Activated T-helper 2 cell treated with anti-CD3 and anti-CD28 coated beads, Interferon-gamma antibody, Interleukin-2, Interleukin-4, amounts not matched to agents 10 μg/mL and 5 μg/mL and 100 μg/mL, durations not matched to agents 14 hours and 24 hours and 36 hours (primary cell): ENCODE results near the gene ACSL4. TPM values are rescaled to one million over a fixed set of nuclear protein-coding genes. Genes with fewer than 3 reads are reported as not detected.
"Not testable (repeated sequence)": the region's sequence is repeated elsewhere in the genome, so short reads cannot be mapped to it uniquely, and the experiment has no call there.

Source experiments
- DNase-seq: peaks from one replicate; pipeline ENCODE4 v3.0.0; 2021; ENCODE audit warnings: low spot score
- H3K27ac Mint-ChIP-seq: one replicate; pipeline ENCODE4 v1.8.0; 2021; ENCODE audit warnings: mixed read lengths
- H3K27me3 Mint-ChIP-seq: one replicate; pipeline ENCODE4 v1.8.0; 2021; ENCODE audit warnings: low read depth, mixed read lengths
- H3K36me3 Mint-ChIP-seq: one replicate; pipeline ENCODE4 v1.8.0; 2021; ENCODE audit warnings: low read depth, mixed read lengths
- H3K4me1 Mint-ChIP-seq: one replicate; pipeline ENCODE4 v1.8.0; 2021; ENCODE audit warnings: low read depth, mixed read lengths
- H3K4me3 Mint-ChIP-seq: one replicate; pipeline ENCODE4 v1.8.0; 2021; ENCODE audit warnings: low read depth, mild to moderate bottlenecking, moderate library complexity, mixed read lengths
- H3K9me3 Mint-ChIP-seq: one replicate; pipeline ENCODE4 v1.8.0; 2021; ENCODE audit warnings: mixed read lengths
- intact Hi-C: fragments of 100-400 bp; cut with micrococcal nuclease; formaldehyde crosslinking; loops from one replicate; pipeline ENCODE4 v1.15.1; 2023
- total RNA-seq: library from RNA; stranded (reverse); gene quantifications from 2 replicates; pipeline ENCODE4 v1.2.3, GENCODE V29; 2022

Gene ACSL4
- total RNA-seq, 1 donor from 2014 or later = 102 TPM

DNA sequence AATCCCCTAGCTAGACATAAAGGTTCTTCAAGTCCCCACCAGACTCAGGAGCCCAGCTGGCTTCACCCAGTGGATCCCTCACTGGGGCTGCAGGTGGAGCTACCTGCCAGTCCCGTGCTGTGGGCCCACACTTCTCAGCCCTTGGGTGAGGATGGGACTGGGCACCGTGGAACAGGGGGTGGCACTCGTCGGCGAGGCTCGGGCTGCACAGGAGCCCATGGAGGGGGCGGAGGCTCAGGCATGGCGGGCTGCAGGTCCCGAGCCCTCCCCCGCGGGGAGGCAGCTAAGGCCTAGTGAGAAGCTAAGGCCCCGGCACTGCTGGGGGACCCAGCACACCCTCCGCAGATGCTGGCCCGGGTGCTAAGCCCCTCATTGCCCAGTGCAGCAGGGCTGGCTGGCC is 16.1 kb upstream of the ACSL4 start:
- Mint-ChIP-seq H3K27me3 (no peaks in the 10 kb centered on the region), H3K4me1 (no peaks in the 10 kb centered on the region), H3K27ac (no peak overlapping the region), H3K4me3 (no peak overlapping the region), H3K9me3 (no peaks in the 10 kb centered on the region), H3K36me3 (no peaks in the 10 kb centered on the region)
- intact Hi-C loops = no loop called here
- no peak for DNase-seq

DNA sequence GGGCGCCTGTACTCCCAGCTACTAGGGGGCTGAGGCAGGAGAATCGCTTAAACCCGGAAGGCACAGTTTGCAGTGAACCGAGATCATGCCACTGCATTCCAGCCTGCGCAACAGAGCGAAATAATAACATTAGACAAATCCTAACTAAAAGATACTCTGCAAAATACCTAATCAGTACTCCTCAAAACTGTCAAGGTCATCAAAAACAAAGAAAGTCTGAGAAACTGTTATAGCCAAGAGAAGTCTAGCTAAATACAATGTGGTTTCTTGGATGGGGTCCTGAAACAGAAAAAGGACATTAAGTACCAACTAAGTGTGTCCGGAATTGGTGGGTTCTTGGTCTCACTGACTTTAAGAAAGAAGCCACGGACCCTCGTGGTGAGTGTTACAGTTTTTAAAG is 14.6 kb upstream of the ACSL4 start:
- no peak overlapping the region for H3K27ac Mint-ChIP-seq
- DNase-seq = no peak
- H3K27me3 Mint-ChIP-seq = no peaks in the 10 kb centered on the region
- no peak overlapping the region for H3K4me3 Mint-ChIP-seq
- intact Hi-C loops = no loop called here
- no peaks in the 10 kb centered on the region for H3K36me3 Mint-ChIP-seq
- no peaks in the 10 kb centered on the region for H3K4me1 Mint-ChIP-seq
- H3K9me3 Mint-ChIP-seq = no peaks in the 10 kb centered on the region

DNA sequence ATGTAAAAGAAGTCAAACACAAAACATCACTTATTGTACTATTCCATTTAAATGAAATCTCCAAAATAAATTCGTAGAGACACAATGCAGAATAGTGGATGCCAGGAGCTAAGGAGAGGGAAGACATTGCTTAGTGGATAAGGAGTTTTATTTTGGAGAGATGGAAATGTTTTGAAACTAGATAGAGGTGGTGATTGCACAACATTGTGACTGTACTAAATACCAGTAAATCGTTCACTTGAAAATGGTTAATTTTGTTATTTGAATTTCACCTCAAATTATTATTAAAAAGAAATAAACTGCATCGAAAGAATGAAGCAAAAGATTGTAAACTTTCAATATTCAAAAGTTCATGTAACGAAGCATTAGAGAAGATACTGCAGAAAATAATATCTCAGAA is 9.7 kb upstream of the ACSL4 start:
- H3K27me3 Mint-ChIP-seq = no peaks in the 10 kb centered on the region
- DNase-seq = no peak
- H3K4me3 Mint-ChIP-seq = no peak overlapping the region
- H3K4me1 Mint-ChIP-seq = peaks cover 6% of the 10 kb centered on the region
- H3K9me3 Mint-ChIP-seq = no peaks in the 10 kb centered on the region
- H3K36me3 Mint-ChIP-seq = no peaks in the 10 kb centered on the region
- intact Hi-C loops = no loop called here
- H3K27ac Mint-ChIP-seq = no peak overlapping the region

DNA sequence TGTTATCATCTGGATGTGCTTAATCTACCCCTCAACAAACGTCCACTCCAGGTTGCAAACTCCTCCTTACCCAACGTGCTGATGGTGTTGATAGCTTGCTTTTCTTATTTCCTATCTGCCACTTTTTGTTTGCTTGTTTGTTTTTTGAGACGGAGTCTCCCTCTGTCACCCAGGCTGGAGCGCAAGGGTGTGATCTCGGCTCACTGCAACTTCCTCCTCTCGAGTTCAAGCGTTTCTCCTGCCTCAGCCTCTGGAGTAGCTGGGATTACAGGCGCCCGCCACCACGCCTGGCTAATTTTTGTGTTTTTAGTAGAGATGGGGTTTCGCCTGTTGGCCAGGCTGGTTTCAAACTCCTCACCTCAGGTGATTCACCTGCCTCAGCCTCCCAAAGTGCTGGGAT is 7.8 kb upstream of the ACSL4 start:
- H3K27ac Mint-ChIP-seq, H3K4me3 Mint-ChIP-seq, H3K4me1 Mint-ChIP-seq, intact Hi-C loops, H3K36me3 Mint-ChIP-seq, H3K9me3 Mint-ChIP-seq, H3K27me3 Mint-ChIP-seq, DNase-seq: not testable (repeated sequence)

DNA sequence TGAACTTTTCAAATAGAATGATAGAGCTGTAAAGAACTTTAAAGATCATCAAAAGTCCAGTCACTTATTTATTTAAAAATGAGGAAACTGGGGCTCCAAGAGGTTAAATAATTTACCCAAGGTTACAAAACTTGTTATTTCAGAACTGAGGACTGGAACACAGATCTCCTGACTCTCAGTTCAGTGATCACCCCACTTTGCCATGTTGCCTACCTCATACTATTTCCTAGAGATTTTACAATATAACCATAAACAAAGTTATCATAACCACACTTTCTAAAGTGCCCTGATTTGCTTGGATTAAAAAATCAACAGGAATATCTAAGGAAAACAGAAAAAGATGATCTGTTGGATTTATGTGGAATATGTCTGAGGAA is 7.4 kb upstream of the ACSL4 start:
- Mint-ChIP-seq H3K4me3 (no peak overlapping the region), H3K36me3 (no peaks in the 10 kb centered on the region)
- no peak for DNase-seq

DNA sequence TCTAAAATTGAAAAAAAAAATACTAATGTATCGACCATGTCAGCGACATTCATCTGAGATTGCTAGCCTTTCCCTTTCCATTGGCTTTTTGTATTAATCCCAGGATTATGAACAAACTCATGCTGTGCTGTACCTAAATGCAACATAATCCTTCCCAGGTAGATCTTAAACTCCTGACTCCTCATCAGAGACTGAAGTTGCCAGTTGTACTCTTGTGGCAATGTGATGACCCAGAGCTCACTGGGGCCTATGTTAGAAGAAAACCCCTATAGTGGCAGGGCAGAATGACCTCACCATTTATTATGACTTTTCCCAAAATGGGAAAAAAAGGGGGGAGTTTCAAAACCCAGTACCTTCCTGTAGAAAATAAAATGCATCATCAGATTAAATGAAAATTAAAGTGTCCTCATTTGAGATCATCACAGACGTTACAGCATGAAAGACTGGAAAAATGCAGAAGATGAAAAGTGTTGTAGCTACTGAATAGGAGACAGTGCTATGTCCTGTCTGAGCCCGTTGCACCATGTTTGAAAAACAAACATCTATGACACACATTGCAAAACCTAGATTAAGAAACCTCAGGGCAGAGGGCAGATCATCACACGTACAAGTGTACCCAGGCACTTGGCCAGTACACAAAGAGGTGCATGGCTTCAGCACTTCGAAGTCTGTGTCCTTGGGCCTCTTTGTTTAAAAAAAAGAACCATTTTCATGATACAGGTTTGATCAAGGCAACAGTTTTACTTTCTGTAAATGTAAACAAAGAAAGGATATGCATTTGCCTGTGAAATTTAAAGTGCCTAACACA is 6.8 kb upstream of the ACSL4 start:
- H3K27ac Mint-ChIP-seq = no peak overlapping the region
- intact Hi-C loops = loop anchor here (10.0 kb wide), 2 partner anchors 265 to 575 kb away; partner anchors contain the start of genes AMMECR1 and TMEM164
- H3K9me3 Mint-ChIP-seq = no peaks in the 10 kb centered on the region
- H3K36me3 Mint-ChIP-seq = no peaks in the 10 kb centered on the region
- H3K4me1 Mint-ChIP-seq = peaks cover 11% of the 10 kb centered on the region
- no peak for DNase-seq
- H3K27me3 Mint-ChIP-seq = no peaks in the 10 kb centered on the region
- H3K4me3 Mint-ChIP-seq = no peak overlapping the region

More for the DNA sequence above, 7.4 kb upstream of the ACSL4 start:
- no peak overlapping the region for H3K27ac Mint-ChIP-seq
- no peaks in the 10 kb centered on the region for H3K9me3 Mint-ChIP-seq
- intact Hi-C loops = no loop called here
- peaks cover 7% of the 10 kb centered on the region for H3K4me1 Mint-ChIP-seq
- H3K27me3 Mint-ChIP-seq = no peaks in the 10 kb centered on the region

DNA sequence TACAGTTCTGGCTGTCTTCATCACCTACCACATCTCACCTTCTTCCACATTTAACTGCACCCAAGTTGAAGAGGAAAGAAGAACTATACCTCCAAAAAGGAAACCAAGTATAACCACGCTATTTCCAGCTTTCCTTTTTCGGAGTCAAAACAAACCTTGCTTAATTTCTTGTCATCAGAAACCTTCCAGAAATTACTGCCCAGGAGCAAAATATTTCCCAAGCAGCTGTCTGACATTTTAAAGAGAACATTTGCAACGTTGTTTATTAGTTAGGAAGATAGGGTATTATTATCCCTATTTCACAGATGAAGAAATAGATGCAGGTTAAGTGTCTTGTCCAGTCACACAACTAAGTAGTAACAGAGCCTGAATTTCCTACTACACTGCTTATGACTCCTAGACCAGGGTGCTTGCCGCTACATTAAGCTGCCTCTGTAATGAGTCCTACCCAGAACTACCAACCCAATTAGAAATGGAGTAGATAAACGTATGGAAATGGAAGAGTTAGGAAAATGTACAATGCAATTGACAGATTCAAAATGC is 2.2 kb upstream of the ACSL4 start:
- DNase-seq = no peak
- H3K9me3 Mint-ChIP-seq = no peaks in the 10 kb centered on the region
- no peaks in the 10 kb centered on the region for H3K27me3 Mint-ChIP-seq
- peaks cover 10% of the 10 kb centered on the region for H3K36me3 Mint-ChIP-seq
- H3K4me3 Mint-ChIP-seq = no peak overlapping the region
- H3K27ac Mint-ChIP-seq = no peak overlapping the region
- peaks cover 21% of the 10 kb centered on the region for H3K4me1 Mint-ChIP-seq
- intact Hi-C loops = loop anchor here (10.0 kb wide), 2 partner anchors 270 to 580 kb away; partner anchors contain the start of genes AMMECR1 and TMEM164

DNA sequence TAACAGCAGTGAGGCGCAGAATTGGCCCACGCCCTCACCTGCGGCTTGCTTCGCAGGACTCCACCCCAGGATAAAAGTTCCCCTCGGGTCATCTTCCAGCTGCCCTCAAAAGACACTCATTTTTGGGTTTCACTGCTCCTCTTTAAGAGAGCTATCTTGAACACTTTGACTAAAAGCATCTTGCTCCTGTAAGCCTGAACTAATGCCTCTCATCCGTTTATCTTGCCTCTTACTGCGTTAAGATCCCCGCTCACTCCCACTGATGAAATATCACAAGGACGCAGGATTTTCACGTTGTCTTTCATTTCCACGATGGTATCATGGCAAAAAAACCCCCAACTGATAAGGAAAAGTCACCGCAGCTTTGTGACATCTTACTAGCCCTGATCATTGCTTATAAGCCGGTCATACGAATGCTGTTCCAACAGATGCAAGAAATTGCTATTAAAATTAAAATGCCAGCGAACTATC is 591 bp upstream of the ACSL4 start:
- Mint-ChIP-seq H3K9me3 (no peaks in the 10 kb centered on the region), H3K4me1 (peaks cover 26% of the 10 kb centered on the region), H3K27me3 (no peaks in the 10 kb centered on the region), H3K27ac (peak overlapping the region; percentile 94), H3K4me3 (peak overlapping the region; percentile 88), H3K36me3 (peaks cover 22% of the 10 kb centered on the region)
- intact Hi-C loops = loop anchor here (1.0 to 10.0 kb wide), 3 partner anchors 109 to 581 kb away; partner anchors contain the start of genes AMMECR1 and TMEM164
- DNase-seq = no peak

DNA sequence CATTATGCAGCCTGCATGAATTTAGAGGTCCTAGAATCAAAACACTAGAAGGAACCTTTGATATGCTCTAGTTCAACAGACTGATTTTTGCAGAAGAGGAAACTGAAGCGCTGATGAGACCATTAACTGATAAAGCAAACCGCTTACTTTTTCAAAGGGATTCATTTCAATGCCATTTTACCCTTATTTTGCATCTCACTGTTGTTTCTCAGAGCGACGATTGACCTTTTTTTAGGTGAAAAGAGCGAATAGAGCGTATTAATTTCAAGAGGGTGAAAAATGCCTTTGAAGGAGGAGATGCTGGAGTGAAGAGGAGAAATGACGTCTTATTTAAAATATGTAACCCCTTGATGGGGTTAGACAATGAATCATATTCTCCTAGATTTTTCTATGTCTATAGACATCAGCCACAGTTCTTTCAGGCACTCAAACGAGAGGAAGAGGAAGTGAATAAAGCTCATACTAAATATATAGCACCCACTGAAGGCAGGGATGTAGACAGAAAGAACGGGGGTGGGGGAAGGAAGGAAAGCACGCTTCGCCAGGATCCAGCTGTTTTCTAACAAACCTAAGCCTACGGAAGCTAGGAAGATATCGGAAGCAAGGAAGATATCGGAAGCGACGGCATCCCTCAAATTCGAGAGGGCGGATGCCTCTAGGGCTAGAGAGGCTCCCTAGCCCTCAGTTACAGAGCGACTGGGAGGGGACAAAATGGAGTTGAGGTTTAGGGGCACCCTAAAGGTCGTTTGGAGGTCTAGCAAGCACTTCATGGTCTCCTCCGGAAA is 848 bp downstream of the ACSL4 start:
- Mint-ChIP-seq H3K27me3 (no peaks in the 10 kb centered on the region), H3K4me1 (peaks cover 35% of the 10 kb centered on the region), H3K27ac (peak overlapping the region; percentile 95), H3K9me3 (no peaks in the 10 kb centered on the region), H3K36me3 (peaks cover 29% of the 10 kb centered on the region), H3K4me3 (peak overlapping the region; percentile 93)
- no peak for DNase-seq
- intact Hi-C loops = loop anchor here (1.0 to 10.0 kb wide), 4 partner anchors 23 to 583 kb away; partner anchors contain the start of genes AMMECR1 and TMEM164

DNA sequence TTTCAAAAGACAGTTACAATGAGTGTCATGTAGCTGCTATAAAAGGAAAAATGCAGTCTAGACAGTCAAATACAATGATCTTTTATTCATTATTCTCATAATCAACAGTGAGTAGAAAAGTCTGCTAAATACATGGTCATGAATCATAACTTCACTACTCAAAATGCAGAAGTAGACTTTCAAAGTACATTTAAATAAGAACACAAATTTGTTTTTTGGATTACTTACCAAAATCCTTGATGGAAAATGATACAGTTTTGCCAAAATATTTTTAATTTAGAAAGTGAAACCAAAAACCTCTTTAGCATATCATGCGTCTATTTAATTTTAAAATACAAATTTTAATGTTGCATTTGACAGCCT is 4.9 kb downstream of the ACSL4 start:
- Mint-ChIP-seq H3K27me3 (no peaks in the 10 kb centered on the region), H3K27ac (peak overlapping the region; percentile 77), H3K4me3 (peak overlapping the region; percentile 63), H3K36me3 (peaks cover 41% of the 10 kb centered on the region), H3K9me3 (no peaks in the 10 kb centered on the region), H3K4me1 (peaks cover 27% of the 10 kb centered on the region)
- intact Hi-C loops = loop anchor here (1.0 kb wide), 1 partner anchor 113 kb away; no protein-coding TSS in a partner anchor
- DNase-seq = no peak

DNA sequence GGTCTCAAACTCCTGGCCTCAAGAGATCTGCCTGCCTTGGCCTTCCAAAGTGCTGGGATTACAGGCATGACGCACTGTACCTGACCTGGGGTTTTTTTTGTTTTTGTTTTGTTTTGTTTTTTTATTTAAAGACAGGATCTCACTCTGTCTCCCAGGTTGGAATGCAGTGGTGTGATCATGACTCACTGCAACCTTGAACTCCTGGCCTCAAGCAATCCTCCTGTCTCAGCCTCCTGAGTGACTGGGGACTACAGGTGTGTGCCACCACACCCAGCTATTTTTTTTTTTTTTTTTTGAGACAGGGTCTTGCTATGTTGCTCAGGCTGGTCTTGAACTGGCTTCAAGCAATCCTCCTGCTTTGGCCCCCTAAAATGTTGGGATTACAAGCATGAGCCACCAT is 8.1 kb downstream of the ACSL4 start:
- H3K4me3 Mint-ChIP-seq, H3K27ac Mint-ChIP-seq, H3K9me3 Mint-ChIP-seq, DNase-seq, H3K27me3 Mint-ChIP-seq, intact Hi-C loops: not testable (repeated sequence)
- peaks cover 37% of the 10 kb centered on the region for H3K36me3 Mint-ChIP-seq
- peaks cover 32% of the 10 kb centered on the region for H3K4me1 Mint-ChIP-seq

DNA sequence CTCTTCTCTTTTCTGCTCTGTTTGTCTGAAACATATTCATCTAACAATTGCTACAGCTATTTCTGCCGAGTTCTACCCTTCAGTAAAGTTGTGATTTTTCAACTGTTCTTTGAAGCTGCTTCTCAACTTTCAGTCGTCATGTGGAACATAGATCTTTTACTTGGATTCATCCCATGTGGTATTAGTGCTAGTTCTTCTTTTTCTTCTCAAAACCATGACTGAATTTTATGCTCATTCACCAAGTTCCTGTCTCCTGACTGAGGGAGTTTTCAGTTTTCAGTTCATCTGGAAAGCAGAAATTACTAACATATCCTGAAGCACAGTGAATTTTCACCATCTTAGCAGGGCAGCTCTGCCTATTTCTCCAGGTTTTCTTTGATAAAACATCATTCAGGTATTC is 12.1 kb downstream of the ACSL4 start:
- H3K27me3 Mint-ChIP-seq = no peaks in the 10 kb centered on the region
- no peak for DNase-seq
- H3K27ac Mint-ChIP-seq = peak overlapping the region; percentile 63
- peaks cover 22% of the 10 kb centered on the region for H3K4me1 Mint-ChIP-seq
- H3K36me3 Mint-ChIP-seq = peaks cover 31% of the 10 kb centered on the region
- no peak overlapping the region for H3K4me3 Mint-ChIP-seq
- intact Hi-C loops = no loop called here
- H3K9me3 Mint-ChIP-seq = no peaks in the 10 kb centered on the region
